BE2C (cell line): ENCODE results near the gene THEMIS2.

Source experiments
- DNase-seq: peaks from one replicate; pipeline ENCODE4 v3.0.0-alpha.2; 2020
- H3K27me3 ChIP-seq: fragments of 250-450 bp; sonication (Bioruptor Pico); 2 replicates; pipeline ENCODE4 v1.5.1; 2020; ENCODE audit warnings: mild to moderate bottlenecking
- H3K36me3 ChIP-seq: fragments of 250-450 bp; sonication (Bioruptor Pico); 2 replicates; pipeline ENCODE4 v1.5.1; 2020; ENCODE audit warnings: mild to moderate bottlenecking
- H3K4me1 ChIP-seq: fragments of 250-450 bp; sonication (Bioruptor Pico); 2 replicates; pipeline ENCODE4 v1.5.1; 2020
- H3K4me3 ChIP-seq: 2 replicates; pipeline ENCODE4 v1.5.1; 2011; ENCODE audit warnings: low read depth, low read length
- H3K9me3 ChIP-seq: fragments of 250-450 bp; sonication (Bioruptor Pico); 2 replicates; pipeline ENCODE4 v1.5.1; 2020
- TF ChIP-seq, protein P1 (sequence below): IDR thresholded peaks from 2 replicates; pipeline ENCODE4 v1.5.1; 2012; ENCODE audit warnings: mild to moderate bottlenecking, low read depth, low read length

THEMIS2 gene

GRCh38 chr1:27831568-27832410 is 40.6 kb upstream of the THEMIS2 start:
- TF ChIP-seq, protein P1, sequence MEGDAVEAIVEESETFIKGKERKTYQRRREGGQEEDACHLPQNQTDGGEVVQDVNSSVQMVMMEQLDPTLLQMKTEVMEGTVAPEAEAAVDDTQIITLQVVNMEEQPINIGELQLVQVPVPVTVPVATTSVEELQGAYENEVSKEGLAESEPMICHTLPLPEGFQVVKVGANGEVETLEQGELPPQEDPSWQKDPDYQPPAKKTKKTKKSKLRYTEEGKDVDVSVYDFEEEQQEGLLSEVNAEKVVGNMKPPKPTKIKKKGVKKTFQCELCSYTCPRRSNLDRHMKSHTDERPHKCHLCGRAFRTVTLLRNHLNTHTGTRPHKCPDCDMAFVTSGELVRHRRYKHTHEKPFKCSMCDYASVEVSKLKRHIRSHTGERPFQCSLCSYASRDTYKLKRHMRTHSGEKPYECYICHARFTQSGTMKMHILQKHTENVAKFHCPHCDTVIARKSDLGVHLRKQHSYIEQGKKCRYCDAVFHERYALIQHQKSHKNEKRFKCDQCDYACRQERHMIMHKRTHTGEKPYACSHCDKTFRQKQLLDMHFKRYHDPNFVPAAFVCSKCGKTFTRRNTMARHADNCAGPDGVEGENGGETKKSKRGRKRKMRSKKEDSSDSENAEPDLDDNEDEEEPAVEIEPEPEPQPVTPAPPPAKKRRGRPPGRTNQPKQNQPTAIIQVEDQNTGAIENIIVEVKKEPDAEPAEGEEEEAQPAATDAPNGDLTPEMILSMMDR: no peak
- no peaks in the 10 kb centered on the region for H3K27me3 ChIP-seq
- peaks cover 19% of the 10 kb centered on the region for H3K36me3 ChIP-seq
- DNase-seq: no peak
- no peaks in the 10 kb centered on the region for H3K4me1 ChIP-seq
- peak overlapping the region; percentile 86 for H3K4me3 ChIP-seq
- H3K9me3 ChIP-seq: no peaks in the 10 kb centered on the region

GRCh38 chr1:27832762-27833161 is 39.6 kb upstream of the THEMIS2 start:
- Histone ChIP-seq H3K4me1 (no peaks in the 10 kb centered on the region), H3K9me3 (no peaks in the 10 kb centered on the region), H3K36me3 (peaks cover 19% of the 10 kb centered on the region), H3K4me3 (no peak overlapping the region), H3K27me3 (no peaks in the 10 kb centered on the region)
- no peak for DNase-seq
- TF ChIP-seq, protein P1: no peak

GRCh38 chr1:27833470-27833869 is 38.9 kb upstream of the THEMIS2 start:
- Histone ChIP-seq H3K36me3 (peaks cover 19% of the 10 kb centered on the region), H3K4me3 (no peak overlapping the region), H3K9me3 (no peaks in the 10 kb centered on the region), H3K27me3 (no peaks in the 10 kb centered on the region), H3K4me1 (no peaks in the 10 kb centered on the region)
- TF ChIP-seq, protein P1: no peak
- no peak for DNase-seq

DNA sequence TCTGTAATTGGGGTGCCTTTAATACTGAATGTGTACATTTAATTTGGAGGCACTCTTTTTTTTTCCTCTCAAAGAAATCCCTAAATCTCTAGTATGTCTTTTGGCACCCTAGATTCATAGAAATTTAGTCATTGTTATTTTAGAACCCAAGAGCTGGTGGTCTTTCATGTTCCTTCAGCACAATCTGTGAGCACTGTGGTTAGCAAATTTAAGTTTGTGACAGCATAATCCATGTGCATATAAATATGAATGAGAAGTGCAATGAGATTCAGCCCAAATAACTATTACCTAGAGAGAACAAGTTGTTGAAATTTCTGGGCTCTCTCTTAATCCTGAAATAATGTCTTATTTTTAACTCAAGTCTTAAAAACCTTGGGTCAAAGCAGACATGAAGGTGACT is 37.3 kb upstream of the THEMIS2 start:
- peaks cover 19% of the 10 kb centered on the region for H3K36me3 ChIP-seq
- no peaks in the 10 kb centered on the region for H3K9me3 ChIP-seq
- no peaks in the 10 kb centered on the region for H3K27me3 ChIP-seq
- H3K4me3 ChIP-seq: no peak overlapping the region
- TF ChIP-seq, protein P1: no peak
- H3K4me1 ChIP-seq: no peaks in the 10 kb centered on the region
- no peak for DNase-seq

GRCh38 chr1:27835501-27835900 is 36.8 kb upstream of the THEMIS2 start:
- DNase-seq: no peak
- peaks cover 19% of the 10 kb centered on the region for H3K36me3 ChIP-seq
- TF ChIP-seq, protein P1: no peak
- H3K9me3 ChIP-seq: no peaks in the 10 kb centered on the region
- no peaks in the 10 kb centered on the region for H3K4me1 ChIP-seq
- H3K4me3 ChIP-seq: no peak overlapping the region
- no peaks in the 10 kb centered on the region for H3K27me3 ChIP-seq

DNA sequence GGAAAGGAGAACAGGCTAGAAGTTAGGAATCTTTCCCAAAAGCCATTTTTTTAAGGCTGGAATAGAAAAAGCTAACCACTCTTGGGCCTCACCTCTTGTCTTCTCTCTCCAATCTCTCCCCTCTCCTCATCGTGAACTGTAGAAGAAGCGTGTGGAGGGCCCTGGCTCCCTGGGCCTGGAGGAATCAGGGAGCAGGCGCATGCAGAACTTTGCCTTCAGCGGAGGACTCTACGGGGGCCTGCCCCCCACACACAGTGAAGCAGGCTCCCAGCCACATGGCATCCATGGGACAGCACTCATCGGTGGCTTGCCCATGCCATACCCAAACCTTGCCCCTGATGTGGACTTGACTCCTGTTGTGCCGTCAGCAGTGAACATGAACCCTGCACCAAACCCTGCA is 22.4 kb upstream of the THEMIS2 start:
- H3K27me3 ChIP-seq: no peaks in the 10 kb centered on the region
- no peaks in the 10 kb centered on the region for H3K4me1 ChIP-seq
- no peak for DNase-seq
- TF ChIP-seq, protein P1: no peak
- H3K36me3 ChIP-seq: peaks cover 14% of the 10 kb centered on the region
- H3K4me3 ChIP-seq: no peak overlapping the region
- H3K9me3 ChIP-seq: no peaks in the 10 kb centered on the region
